GM13977 (cell line): Measurements from ENCODE around the gene TYRP1.

ENCODE experiments used
- DNase-seq: peaks from one replicate; pipeline ENCODE4 v3.0.0; 2012; ENCODE audit warnings: low spot score
- CTCF ChIP-seq: IDR thresholded peaks from 2 replicates; pipeline ENCODE4 v1.5.1; 2012; ENCODE audit warnings: mild to moderate bottlenecking, control low read depth; ENCODE audit not compliant: insufficient read depth; ENCODE audit errors: extremely low read depth, missing control alignments
- in situ Hi-C: fragments of 300-500 bp; cut with MboI; formaldehyde crosslinking; loops from one replicate; pipeline ENCODE4 v1.12.0; 2022; ENCODE audit warnings: low sequenced_read_pairs, low pct_unique_long_range_greater_than_20kb, mixed read lengths, inconsistent platforms; ENCODE audit not compliant: unreplicated experiment

The TYRP1 gene

GRCh38 chr9:12759761-12760160 lies 66.6 kb downstream of the TYRP1 start:
- in situ Hi-C loops = no loop called here
- DNase-seq = no peak

More at GRCh38 chr9:12759761-12760160, 66.6 kb downstream of the TYRP1 start:
- no peak for TF ChIP-seq CTCF
